ENCODE data around the gene G6PC2.
"Not testable (repeated sequence)": the region's sequence is repeated elsewhere in the genome, so short reads cannot be mapped to it uniquely, and the experiment has no call there.

The G6PC2 gene

GRCh38 chr2:168904358-168904757, 3.3 kb downstream of the G6PC2 start:
- in situ Hi-C loops (cut with HindIII; ENCODE audit: low sequenced_read_pairs) = no loop called here

GRCh38 chr2:168907940-168908662, 7.0 kb downstream of the G6PC2 start:
- in situ Hi-C loops (cut with HindIII; ENCODE audit: low sequenced_read_pairs) = no loop called here

GRCh38 chr2:168910330-168910729, 9.2 kb downstream of the G6PC2 start:
- in situ Hi-C loops (cut with HindIII; ENCODE audit: low sequenced_read_pairs) = no loop called here

- in situ Hi-C loops (cut with HindIII; ENCODE audit: low sequenced_read_pairs) = no loop called here
Observed at GRCh38 chr2:168912466-168912865, 11.4 kb downstream of the G6PC2 start.

- in situ Hi-C loops (cut with HindIII; ENCODE audit: low sequenced_read_pairs) = no loop called here
Observed at GRCh38 chr2:168912901-168913369, 11.8 kb downstream of the G6PC2 start.

- in situ Hi-C loops (cut with HindIII; ENCODE audit: low sequenced_read_pairs) = no loop called here
Observed at GRCh38 chr2:168913495-168913894, 12.4 kb downstream of the G6PC2 start.

GRCh38 chr2:168915441-168916330, 14.6 kb downstream of the G6PC2 start:
- in situ Hi-C loops (cut with HindIII; ENCODE audit: low sequenced_read_pairs) = no loop called here

GRCh38 chr2:168916331-168916675, 15.2 kb downstream of the G6PC2 start:
- in situ Hi-C loops (cut with HindIII; ENCODE audit: low sequenced_read_pairs) = no loop called here

GRCh38 chr2:168920504-168921157, 19.5 kb downstream of the G6PC2 start:
- in situ Hi-C loops (cut with HindIII; ENCODE audit: low sequenced_read_pairs) = no loop called here

- in situ Hi-C loops (cut with HindIII; ENCODE audit: low sequenced_read_pairs) = no loop called here
Observed at GRCh38 chr2:168926621-168927386, 25.7 kb downstream of the G6PC2 start.

GRCh38 chr2:168928113-168928831, 27.2 kb downstream of the G6PC2 start:
- in situ Hi-C loops (cut with HindIII; ENCODE audit: low sequenced_read_pairs) = no loop called here

GRCh38 chr2:168929031-168929430, 27.9 kb downstream of the G6PC2 start:
- in situ Hi-C loops (cut with HindIII; ENCODE audit: low sequenced_read_pairs) = no loop called here

- in situ Hi-C loops (cut with HindIII; ENCODE audit: low sequenced_read_pairs) = no loop called here
Observed at GRCh38 chr2:168930242-168930641, 29.2 kb downstream of the G6PC2 start.

- in situ Hi-C loops (cut with HindIII; ENCODE audit: low sequenced_read_pairs) = not testable (repeated sequence)
Observed at GRCh38 chr2:168932174-168932573, 31.1 kb downstream of the G6PC2 start.

- in situ Hi-C loops (cut with HindIII; ENCODE audit: low sequenced_read_pairs) = no loop called here
Observed at GRCh38 chr2:168934826-168935225, 33.7 kb downstream of the G6PC2 start.

- in situ Hi-C loops (cut with HindIII; ENCODE audit: low sequenced_read_pairs) = no loop called here
Observed at GRCh38 chr2:168935810-168936581, 34.9 kb downstream of the G6PC2 start.

- in situ Hi-C loops (cut with HindIII; ENCODE audit: low sequenced_read_pairs) = no loop called here
Observed at GRCh38 chr2:168939061-168939460, 38.0 kb downstream of the G6PC2 start.

GRCh38 chr2:168939918-168940317, 38.8 kb downstream of the G6PC2 start:
- in situ Hi-C loops (cut with HindIII; ENCODE audit: low sequenced_read_pairs) = no loop called here

- in situ Hi-C loops (cut with HindIII; ENCODE audit: low sequenced_read_pairs) = no loop called here
Observed at GRCh38 chr2:168941297-168941696, 40.2 kb downstream of the G6PC2 start.

Data from DLD1 (cell line).